H1 (cell line): ENCODE data around the gene FAM120B. TPM values are rescaled to one million over a fixed set of nuclear protein-coding genes. Genes with fewer than 3 reads are reported as not detected.

Experiments
- CTCF ChIA-PET: fragments of 300-600 bp; sonication (Branson Sonifier 250); formaldehyde crosslinking; loops from one replicate; lab custom pipeline; 2021; ENCODE audit not compliant: partially characterized antibody; lab: Charles Lee
- POLR2A ChIA-PET: fragments of 300-600 bp; sonication (Branson Sonifier 250); formaldehyde crosslinking; loops from one replicate; lab custom pipeline; 2021; ENCODE audit warnings: inconsistent platforms; ENCODE audit not compliant: partially characterized antibody; lab: Charles Lee
- DNase-seq, 2 experiments: peaks; one replicate each; pipeline versions ENCODE4 v3.0.0 to v3.0.0-alpha.2; 2010 to 2022; ENCODE audit warnings: low spot score in 2 of 2, low read depth in 1 of 2, mixed read lengths in 1 of 2
- FAIRE-seq: peaks from 2 replicates; lab custom pipeline; 2011; peaks lifted over from hg19 to GRCh38; lab: Jason Lieb, UNC
- H2AFZ ChIP-seq: 2 replicates; pipeline ENCODE4 v1.8.1; 2012; ENCODE audit warnings: low read length, inconsistent platforms
- H2AK5ac ChIP-seq: 2 replicates; pipeline ENCODE4 v1.6.1; 2013; ENCODE audit warnings: low read depth, low read length
- H2BK120ac ChIP-seq: replicated peaks from 2 replicates; pipeline ENCODE3; 2013; ENCODE audit warnings: low read depth, low read length, inconsistent platforms
- H2BK12ac ChIP-seq: 2 replicates; pipeline ENCODE4 v1.6.1; 2013; ENCODE audit warnings: low read depth, low read length
- H2BK15ac ChIP-seq: 2 replicates; pipeline ENCODE4 v1.6.1; 2013; ENCODE audit warnings: low read length
- H2BK20ac ChIP-seq: 2 replicates; pipeline ENCODE4 v1.6.1; 2013; ENCODE audit warnings: low read length
- H2BK5ac ChIP-seq: 2 replicates; pipeline ENCODE4 v1.6.1; 2013; ENCODE audit warnings: low read depth, low read length
- H3K14ac ChIP-seq: 2 replicates; pipeline ENCODE4 v1.6.1; 2013; ENCODE audit warnings: inconsistent platforms; ENCODE audit not compliant: insufficient read length
- H3K18ac ChIP-seq: 2 replicates; pipeline ENCODE4 v1.6.1; 2013; ENCODE audit warnings: low read length; ENCODE audit errors: extremely low read depth
- H3K23ac ChIP-seq: 2 replicates; pipeline ENCODE4 v1.6.1; 2013; ENCODE audit warnings: inconsistent platforms; ENCODE audit not compliant: insufficient read length
- H3K23me2 ChIP-seq: 2 replicates; pipeline ENCODE4 v1.6.1; 2013; ENCODE audit warnings: low read depth, low read length
- H3K27ac ChIP-seq: 2 replicates; pipeline ENCODE4 v1.6.1; 2011; ENCODE audit warnings: low read depth, low read length, inconsistent platforms
- H3K27me3 ChIP-seq, 4 experiments: replicated peaks in 1 of 4; 1 replicate in 1 of 4; 2 replicates in 3 of 4; pipeline versions ENCODE4 v1.6.1 to v1.8.1; 2011 to 2013; ENCODE audit warnings: low read length in 3 of 4, mild to moderate bottlenecking in 3 of 4, inconsistent platforms in 2 of 4, mixed read lengths in 2 of 4, moderate library complexity in 1 of 4; ENCODE audit not compliant: control insufficient read depth in 3 of 4, insufficient read depth in 3 of 4; ENCODE audit errors: extremely low read depth in 1 of 4
- H3K36me3 ChIP-seq, 4 experiments: 2 replicates each; pipeline versions ENCODE4 v1.6.1 to v1.8.1; 2011 to 2013; ENCODE audit warnings: mild to moderate bottlenecking in 4 of 4, low read length in 3 of 4, moderate library complexity in 2 of 4, control low read depth in 1 of 4, inconsistent platforms in 1 of 4; ENCODE audit not compliant: insufficient read depth in 4 of 4, control insufficient read depth in 2 of 4
- H3K4ac ChIP-seq: replicated peaks from 2 replicates; pipeline ENCODE3; 2013; ENCODE audit warnings: low read length, low read depth, mixed read lengths, inconsistent platforms; ENCODE audit not compliant: insufficient read length
- H3K4me1 ChIP-seq, 4 experiments: replicated peaks in 1 of 4; 1 replicate in 1 of 4; 2 replicates in 3 of 4; pipeline versions ENCODE4 v1.6.1 to v1.8.1; 2011 to 2013; ENCODE audit warnings: low read length in 3 of 4, inconsistent platforms in 2 of 4, mixed read lengths in 1 of 4; ENCODE audit not compliant: insufficient read depth in 4 of 4, control insufficient read depth in 3 of 4
- H3K4me2 ChIP-seq, 2 experiments: 2 replicates each; pipeline versions ENCODE4 v1.6.1 to v1.8.1; 2011 to 2013; ENCODE audit warnings: low read depth in 2 of 2, low read length in 2 of 2, control low read depth in 1 of 2, inconsistent platforms in 1 of 2, mild to moderate bottlenecking in 1 of 2; ENCODE audit not compliant: insufficient read depth in 1 of 2
- H3K4me3 ChIP-seq, 4 experiments: fragments of 200-600, 300-600 bp in 1 of 4; sonication (generic), shearing (Covaris generic), sonication (Bioruptor Twin) in 1 of 4; 2 replicates each; pipeline versions ENCODE4 v1.5.1 to v1.8.1; 2011 to 2016; ENCODE audit warnings: low read length in 4 of 4, low read depth in 3 of 4, control low read depth in 2 of 4, inconsistent platforms in 2 of 4, mild to moderate bottlenecking in 2 of 4, mixed read lengths in 1 of 4, moderate library complexity in 1 of 4; ENCODE audit not compliant: insufficient read depth in 2 of 4; ENCODE audit errors: extremely low read depth in 1 of 4
- H3K56ac ChIP-seq: replicated peaks from 2 replicates; pipeline ENCODE3; 2013; ENCODE audit warnings: low read depth, mild to moderate bottlenecking, mixed read lengths, low read length, inconsistent platforms; ENCODE audit not compliant: insufficient read length
- H3K79me1 ChIP-seq: 2 replicates; pipeline ENCODE4 v1.6.1; 2013; ENCODE audit warnings: low read depth, low read length, control low read depth
- H3K79me2 ChIP-seq, 2 experiments: 2 replicates each; pipeline versions ENCODE4 v1.6.1 to v1.8.1; 2012 to 2013; ENCODE audit warnings: low read length in 2 of 2, mild to moderate bottlenecking in 2 of 2, inconsistent platforms in 1 of 2; ENCODE audit not compliant: insufficient read depth in 2 of 2, control insufficient read depth in 1 of 2
- H3K9ac ChIP-seq, 4 experiments: replicated peaks in 1 of 4; 1 replicate in 1 of 4; 2 replicates in 3 of 4; pipeline versions ENCODE4 v1.6.1 to v1.8.1; 2011 to 2013; ENCODE audit warnings: low read depth in 3 of 4, low read length in 3 of 4, control low read depth in 2 of 4, mild to moderate bottlenecking in 2 of 4, moderate library complexity in 2 of 4, inconsistent platforms in 1 of 4; ENCODE audit errors: extremely low read depth in 1 of 4
- H3K9me3 ChIP-seq, 2 experiments: 2 replicates each; pipeline versions ENCODE4 v1.6.1 to v1.8.1; 2012 to 2013; ENCODE audit warnings: mild to moderate bottlenecking in 2 of 2, moderate library complexity in 2 of 2, control low read depth in 1 of 2, inconsistent platforms in 1 of 2, low read depth in 1 of 2, low read length in 1 of 2, mixed read lengths in 1 of 2; ENCODE audit not compliant: insufficient read depth in 2 of 2
- H4K20me1 ChIP-seq, 2 experiments: replicated peaks in 1 of 2; 2 replicates each; pipeline versions ENCODE3 to v1.8.1; 2011 to 2013; ENCODE audit warnings: inconsistent platforms in 2 of 2, low read length in 2 of 2, mild to moderate bottlenecking in 1 of 2; ENCODE audit not compliant: insufficient read depth in 2 of 2, control insufficient read depth in 1 of 2
- H4K5ac ChIP-seq: 2 replicates; pipeline ENCODE4 v1.6.1; 2013; ENCODE audit warnings: low read length, low read depth, mixed read lengths, inconsistent platforms; ENCODE audit not compliant: insufficient read length
- H4K8ac ChIP-seq: 2 replicates; pipeline ENCODE4 v1.8.0; 2013; ENCODE audit warnings: mild to moderate bottlenecking, moderate library complexity, low read length, inconsistent platforms; ENCODE audit not compliant: insufficient read depth; ENCODE audit errors: extremely low read depth
- H4K91ac ChIP-seq: replicated peaks from 2 replicates; pipeline ENCODE3; 2013; ENCODE audit warnings: low read length, mixed read lengths, inconsistent platforms; ENCODE audit not compliant: insufficient read length
- EP300 ChIP-seq, 2 experiments: IDR thresholded peaks; 1 replicate in 1 of 2; 2 replicates in 1 of 2; pipeline ENCODE4 v1.6.1; 2011 to 2012; ENCODE audit warnings: low read depth in 2 of 2, low read length in 2 of 2, mild to moderate bottlenecking in 2 of 2, borderline replicate concordance in 1 of 2, inconsistent platforms in 1 of 2, moderate library complexity in 1 of 2
- WGBS, 2 experiments: shearing (Covaris generic) in 1 of 2; methylation state at CpG; one replicate each; pipeline versions ENCODE4 v1.1.6 to v1.1.7; 2013 to 2015; ENCODE audit warnings: low lambda C conversion rate in 2 of 2, mixed read lengths in 2 of 2, inconsistent platforms in 1 of 2, low coverage in 1 of 2, missing lambda C conversion rate in 1 of 2; ENCODE audit not compliant: insufficient replicate concordance in 2 of 2, insufficient coverage in 1 of 2, insufficient read length in 1 of 2; ENCODE audit errors: extremely low coverage in 1 of 2, missing lambda C conversion rate in 1 of 2; 5-methylcytosine and 5-hydroxymethylcytosine counted together
- polyA plus RNA-seq, 7 experiments: library from polyadenylated mRNA; depleted of rRNA in 3 of 7; stranded (reverse) in 5 of 7; unstranded in 2 of 7; fragments of >200 nt in 5 of 7; fragments of 200-250 nt in 2 of 7; gene quantifications; 1 replicate in 5 of 7; 2 replicates in 1 of 7; 4 replicates in 1 of 7; pipeline versions ENCODE4 v1.2.1 to v1.2.3, GENCODE V29; 2011 to 2013; ENCODE audit warnings: missing spikeins in 2 of 7, mixed read lengths in 2 of 7
- total RNA-seq: library from RNA; stranded (reverse); fragmentation: NEBNext Ultra II Directional; extraction: Animal tissue kit (Norgen Biotek cat#: 25700); gene quantifications from 2 replicates; pipeline ENCODE4 v1.2.1, GENCODE V29; 2021

FAM120B gene
- total and polyA plus RNA-seq, 2 of the 8 experiments (the other 6 are each of a cell fraction or from before 2014, with no cell fraction given), result 5.1 to 12.5 TPM

GRCh38 chr6:170368544-170368943 is 62.0 kb downstream of the FAM120B start:
- no peaks in the 10 kb centered on the region for H3K23me2 ChIP-seq
- H2BK120ac ChIP-seq, result no peak overlapping the region
- H3K79me2 ChIP-seq, result no peaks in the 10 kb centered on the region
- H3K4ac ChIP-seq, result no peak overlapping the region
- H2BK12ac ChIP-seq, result no peak overlapping the region
- H3K23ac ChIP-seq, result no peak overlapping the region
- H4K20me1 ChIP-seq, result no peaks in the 10 kb centered on the region
- H3K4me2 ChIP-seq, result no peak overlapping the region
- no peaks in the 10 kb centered on the region; a peak in 1 of 8 replicates for H3K36me3 ChIP-seq
- no peaks in the 10 kb centered on the region for H3K27me3 ChIP-seq
- no peak overlapping the region for H3K56ac ChIP-seq
- no peaks in the 10 kb centered on the region for H3K9me3 ChIP-seq
- H2BK15ac ChIP-seq, result no peak overlapping the region
- no peak overlapping the region for H4K8ac ChIP-seq
- H2AFZ ChIP-seq, result no peak overlapping the region
- no peak overlapping the region for H3K18ac ChIP-seq
- H3K4me1 ChIP-seq, result peaks cover 0 to 3% (median 2%) of the 10 kb centered on the region in 4 experiments; a peak in 5 of 7 replicates
- POLR2A ChIA-PET, result no interaction called here
- WGBS, 2 experiments, result 86% methylated on average over 1 of the region's 2 CpGs; no CpG with 5 or more reads in 1 of the 2 experiments
- no peak for DNase-seq
- no peak overlapping the region for H3K4me3 ChIP-seq
- no peaks in the 10 kb centered on the region for H3K79me1 ChIP-seq
- H4K91ac ChIP-seq, result no peak overlapping the region
- no peak overlapping the region for H2BK20ac ChIP-seq
- no peak overlapping the region for H3K14ac ChIP-seq
- FAIRE-seq, result no peak
- CTCF ChIA-PET, result no interaction called here
- H2BK5ac ChIP-seq, result no peak overlapping the region
- no peak overlapping the region for H2AK5ac ChIP-seq
- no peak overlapping the region for H3K27ac ChIP-seq
- H4K5ac ChIP-seq, result no peak overlapping the region
- H3K9ac ChIP-seq, result no peak overlapping the region
- TF ChIP-seq EP300 (IDR thresholded peaks at IDR 0.05; ENCODE audit: borderline replicate concordance in 1 of 2, low read depth in 2 of 2, low read length in 2 of 2), result no peak
